ENCODE measurements around the gene KCNJ4.
A peak's percentile ranks its signal among the peaks of the same experiment; 100 is the strongest.

Gene KCNJ4

DNA sequence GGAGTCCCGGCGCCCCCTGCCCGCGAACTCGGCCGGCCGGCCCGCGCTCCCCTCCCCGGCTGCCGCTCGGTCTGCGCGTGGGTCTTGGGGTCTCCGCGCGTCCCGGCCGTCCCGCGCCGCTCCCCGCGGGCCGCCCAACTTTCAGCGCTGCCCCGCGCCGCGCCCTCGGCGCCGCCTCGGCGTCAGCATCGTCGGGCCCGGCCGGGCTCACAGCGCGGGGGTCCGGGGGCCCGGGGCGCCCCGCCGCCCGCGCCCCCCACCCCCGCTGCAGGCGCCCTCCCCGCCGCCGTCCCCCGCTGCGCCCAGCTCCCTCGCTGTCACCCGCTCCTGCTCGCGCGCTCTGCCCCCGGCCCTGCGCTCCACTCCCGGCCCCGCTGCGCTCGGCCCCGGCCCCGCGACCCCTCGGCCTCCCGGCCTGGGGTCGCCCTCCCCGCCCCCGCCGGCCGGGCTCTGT is at the start of gene KCNJ4:
Gene KCNJ4 (minus strand): TSS at position 124 of the 454 bp plus-strand sequence. CDS start 27,067 bp downstream, outside the sequence.
- peaks cover 9% of the 10 kb centered on the region for H3K4me1 Mint-ChIP-seq
- ATAC-seq (no peak), DNase-seq (no peak)
- no peaks in the 10 kb centered on the region for H3K9me3 Mint-ChIP-seq
- no peak within 1 kb of the TSS for H3K27ac Mint-ChIP-seq
- H3K27me3 Mint-ChIP-seq = peaks cover 71% of the 10 kb centered on the region
- H3K4me3 Mint-ChIP-seq = peak within 1 kb of the TSS; percentile 69
- no peaks in the 10 kb centered on the region for H3K36me3 Mint-ChIP-seq (ENCODE audit: low read depth)

GRCh38 chr22:38503021-38503420 is 48.0 kb upstream of the KCNJ4 start:
- H3K4me3 Mint-ChIP-seq = peak overlapping the region; percentile 96
- no peaks in the 10 kb centered on the region for H3K9me3 Mint-ChIP-seq
- peaks cover 59% of the 10 kb centered on the region for H3K4me1 Mint-ChIP-seq
- DNase-seq (no peak), ATAC-seq (no peak)
- peaks cover 69% of the 10 kb centered on the region for H3K36me3 Mint-ChIP-seq (ENCODE audit: low read depth)
- peak overlapping the region; percentile 98 for H3K27ac Mint-ChIP-seq
- H3K27me3 Mint-ChIP-seq = no peaks in the 10 kb centered on the region

DNA sequence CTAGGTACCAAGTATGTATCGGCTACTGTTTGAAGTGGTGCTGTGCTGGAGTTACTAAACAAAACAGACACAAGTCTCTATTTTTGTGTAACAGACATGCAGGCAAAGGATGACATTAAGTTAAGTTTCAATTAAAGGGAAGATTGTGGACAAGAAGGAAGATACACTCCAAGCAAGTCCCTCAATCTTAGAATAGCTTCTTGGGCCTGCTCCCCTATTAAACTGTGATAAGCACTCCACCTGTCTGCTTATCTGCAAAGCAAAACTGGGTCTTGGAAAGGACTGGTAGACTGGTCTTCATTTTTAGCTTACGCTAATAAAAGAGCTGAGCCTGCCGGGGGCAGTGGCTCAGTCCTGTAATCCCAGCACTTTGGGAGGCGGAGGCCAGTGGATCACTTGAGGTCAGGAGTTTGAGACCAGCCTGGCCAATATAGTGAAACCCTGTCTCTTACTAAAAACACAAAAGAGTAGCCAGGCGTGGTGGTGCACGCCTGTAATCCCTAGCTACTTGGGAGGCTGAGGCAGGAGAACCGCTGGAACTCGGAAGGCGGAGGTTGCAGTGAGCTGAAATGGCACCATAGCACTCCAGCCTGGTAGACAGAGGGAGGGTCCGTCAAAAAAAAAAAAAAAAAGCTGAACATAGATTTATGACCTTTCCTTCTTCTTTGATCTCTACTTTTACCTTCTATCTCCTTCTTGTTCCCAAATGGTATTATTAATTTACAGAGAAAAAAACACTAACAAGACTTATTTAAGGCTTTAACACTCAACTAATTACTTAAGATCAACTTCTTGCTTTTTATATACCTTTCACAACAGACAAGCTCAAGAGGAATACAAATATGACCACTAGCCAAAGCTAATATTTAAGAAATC is 47.0 kb upstream of the KCNJ4 start:
- H3K4me1 Mint-ChIP-seq = peaks cover 62% of the 10 kb centered on the region
- peaks cover 74% of the 10 kb centered on the region for H3K36me3 Mint-ChIP-seq (ENCODE audit: low read depth)
- no peaks in the 10 kb centered on the region for H3K27me3 Mint-ChIP-seq
- no peaks in the 10 kb centered on the region for H3K9me3 Mint-ChIP-seq
- peak overlapping the region; percentile 96 for H3K4me3 Mint-ChIP-seq
- no peak for DNase-seq
- ATAC-seq = no peak
- peak overlapping the region; percentile 98 for H3K27ac Mint-ChIP-seq

DNA sequence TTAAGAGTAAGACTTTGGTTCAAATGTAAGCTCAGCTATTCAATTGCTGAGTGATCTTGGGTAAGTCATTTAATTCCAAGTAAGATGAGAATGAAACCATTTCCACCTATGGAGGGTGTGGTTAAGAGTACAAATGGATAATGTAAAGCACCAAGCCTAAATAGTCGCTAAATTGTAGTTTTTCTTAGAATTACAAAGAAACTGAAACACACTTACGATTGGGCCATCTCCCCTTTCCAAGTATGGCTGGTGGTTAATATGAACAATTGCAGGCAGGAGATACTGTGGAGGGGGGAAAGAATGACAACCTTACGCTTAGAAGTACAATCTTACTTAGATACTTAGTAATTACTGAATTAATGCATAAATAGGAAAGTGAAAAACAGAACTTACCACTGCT is 42.9 kb upstream of the KCNJ4 start:
- H3K27ac Mint-ChIP-seq = peak overlapping the region; percentile 79
- peak; percentile 72 for ATAC-seq

GRCh38 chr22:38494939-38495338 is 39.9 kb upstream of the KCNJ4 start:
- Mint-ChIP-seq H3K4me3 (no peak overlapping the region), H3K27ac (no peak overlapping the region), H3K27me3 (no peaks in the 10 kb centered on the region), H3K9me3 (no peaks in the 10 kb centered on the region), H3K36me3 (ENCODE audit: low read depth) (peaks cover 86% of the 10 kb centered on the region), H3K4me1 (peaks cover 72% of the 10 kb centered on the region)
- no peak for ATAC-seq
- DNase-seq = no peak

More for the DNA sequence above, 42.9 kb upstream of the KCNJ4 start:
- peaks cover 88% of the 10 kb centered on the region for H3K36me3 Mint-ChIP-seq (ENCODE audit: low read depth)
- H3K4me1 Mint-ChIP-seq = peaks cover 77% of the 10 kb centered on the region
- no peaks in the 10 kb centered on the region for H3K9me3 Mint-ChIP-seq
- no peak for DNase-seq
- no peaks in the 10 kb centered on the region for H3K27me3 Mint-ChIP-seq
- H3K4me3 Mint-ChIP-seq = no peak overlapping the region

DNA sequence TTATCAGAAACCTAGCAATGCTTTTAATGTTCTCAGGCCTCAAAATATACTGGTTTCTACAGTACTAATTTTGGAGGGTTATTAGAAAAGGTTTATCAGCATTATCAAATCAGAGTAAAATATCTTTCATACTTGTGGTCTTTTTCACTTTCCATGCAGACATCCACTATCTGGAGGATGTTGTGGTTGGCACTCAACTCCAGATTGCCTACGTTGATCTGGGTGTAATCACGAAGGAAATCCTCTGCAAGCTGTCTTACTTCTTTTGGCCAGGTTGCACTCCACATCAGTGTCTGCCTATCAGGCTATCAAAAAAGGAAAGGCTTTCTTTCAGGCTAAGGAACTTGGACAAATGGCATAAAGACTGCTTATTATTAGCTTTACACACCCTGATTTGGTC is 39.5 kb upstream of the KCNJ4 start:
- Mint-ChIP-seq H3K27me3 (no peaks in the 10 kb centered on the region), H3K4me1 (peaks cover 74% of the 10 kb centered on the region), H3K9me3 (no peaks in the 10 kb centered on the region), H3K36me3 (ENCODE audit: low read depth) (peaks cover 87% of the 10 kb centered on the region), H3K27ac (no peak overlapping the region), H3K4me3 (no peak overlapping the region)
- ATAC-seq (no peak), DNase-seq (no peak)

- Mint-ChIP-seq H3K27ac (no peak overlapping the region), H3K4me1 (peaks cover 74% of the 10 kb centered on the region), H3K36me3 (ENCODE audit: low read depth) (peaks cover 88% of the 10 kb centered on the region), H3K9me3 (no peaks in the 10 kb centered on the region), H3K4me3 (no peak overlapping the region), H3K27me3 (no peaks in the 10 kb centered on the region)
- DNase-seq = no peak
- no peak for ATAC-seq
These were observed 36.8 kb upstream of the KCNJ4 start for GRCh38 chr22:38491707-38492348.

- DNase-seq (no peak), ATAC-seq (no peak)
- Mint-ChIP-seq H3K27me3 (no peaks in the 10 kb centered on the region), H3K4me3 (no peak overlapping the region), H3K36me3 (ENCODE audit: low read depth) (peaks cover 89% of the 10 kb centered on the region), H3K27ac (peak overlapping the region; percentile 83), H3K9me3 (no peaks in the 10 kb centered on the region), H3K4me1 (peaks cover 77% of the 10 kb centered on the region)
These were observed 35.9 kb upstream of the KCNJ4 start for GRCh38 chr22:38490915-38491314.

DNA sequence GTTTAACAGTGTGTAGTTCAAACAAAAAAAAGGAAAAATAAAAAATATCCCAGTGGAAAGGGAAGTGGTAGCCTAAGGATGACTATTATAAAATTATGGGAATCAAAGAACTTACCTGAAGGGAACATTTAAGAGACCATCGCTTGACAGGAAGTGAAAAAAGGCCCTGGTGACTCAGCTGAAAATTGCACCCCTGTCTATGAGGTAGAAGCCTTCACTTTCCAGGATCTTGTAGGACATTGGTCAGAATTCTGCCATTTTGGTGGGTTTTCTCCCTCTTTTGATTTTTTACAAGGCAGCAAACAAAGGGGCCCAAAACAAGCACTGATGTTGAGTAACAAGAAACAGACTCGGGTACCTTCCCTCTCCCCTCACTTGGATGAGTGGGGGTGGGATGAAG is 35.5 kb upstream of the KCNJ4 start:
- Mint-ChIP-seq H3K4me3 (no peak overlapping the region), H3K27me3 (no peaks in the 10 kb centered on the region), H3K27ac (peak overlapping the region; percentile 83), H3K4me1 (peaks cover 73% of the 10 kb centered on the region), H3K36me3 (ENCODE audit: low read depth) (peaks cover 89% of the 10 kb centered on the region), H3K9me3 (no peaks in the 10 kb centered on the region)
- DNase-seq = no peak
- no peak for ATAC-seq

GRCh38 chr22:38489561-38490145 is 34.7 kb upstream of the KCNJ4 start:
- peaks cover 73% of the 10 kb centered on the region for H3K4me1 Mint-ChIP-seq
- H3K9me3 Mint-ChIP-seq = no peaks in the 10 kb centered on the region
- no peak for DNase-seq
- no peak for ATAC-seq
- peak overlapping the region; percentile 83 for H3K27ac Mint-ChIP-seq
- H3K27me3 Mint-ChIP-seq = no peaks in the 10 kb centered on the region
- no peak overlapping the region for H3K4me3 Mint-ChIP-seq
- H3K36me3 Mint-ChIP-seq (ENCODE audit: low read depth) = peaks cover 86% of the 10 kb centered on the region

DNA sequence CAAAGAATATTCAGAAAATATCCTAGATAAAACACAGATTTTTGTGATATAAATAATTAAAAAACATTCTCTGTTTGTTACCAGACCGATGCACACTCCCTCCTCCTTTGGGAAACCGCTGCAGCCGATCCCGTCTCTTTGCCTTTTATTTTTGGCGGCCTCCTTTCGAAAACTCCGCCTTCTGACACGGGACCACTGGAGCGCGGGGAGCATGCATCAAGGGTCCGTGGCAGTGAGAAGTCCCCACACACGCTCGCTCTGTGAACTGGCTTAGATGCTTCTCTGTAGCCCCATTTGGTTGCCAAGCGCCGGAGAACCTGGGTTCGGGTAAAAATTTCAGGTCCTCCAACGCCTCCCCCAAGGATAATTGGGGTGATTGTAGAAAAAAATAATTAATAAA is 34.1 kb upstream of the KCNJ4 start:
- Mint-ChIP-seq H3K36me3 (ENCODE audit: low read depth) (peaks cover 86% of the 10 kb centered on the region), H3K27me3 (no peaks in the 10 kb centered on the region), H3K9me3 (no peaks in the 10 kb centered on the region), H3K27ac (no peak overlapping the region), H3K4me1 (peaks cover 70% of the 10 kb centered on the region), H3K4me3 (no peak overlapping the region)
- DNase-seq = no peak
- ATAC-seq = no peak

- H3K27ac Mint-ChIP-seq = peak overlapping the region; percentile 46
These were observed 32.9 kb upstream of the KCNJ4 start for GRCh38 chr22:38487946-38488345.

GRCh38 chr22:38485783-38486182 is 30.8 kb upstream of the KCNJ4 start:
- H3K27me3 Mint-ChIP-seq = no peaks in the 10 kb centered on the region
- H3K9me3 Mint-ChIP-seq = no peaks in the 10 kb centered on the region
- H3K4me3 Mint-ChIP-seq = no peak overlapping the region
- peaks cover 91% of the 10 kb centered on the region for H3K36me3 Mint-ChIP-seq (ENCODE audit: low read depth)
- peaks cover 53% of the 10 kb centered on the region for H3K4me1 Mint-ChIP-seq
- no peak for ATAC-seq
- H3K27ac Mint-ChIP-seq = no peak overlapping the region
- no peak for DNase-seq

More at GRCh38 chr22:38487946-38488345, 32.9 kb upstream of the KCNJ4 start:
- DNase-seq = no peak
- Mint-ChIP-seq H3K27me3 (no peaks in the 10 kb centered on the region), H3K36me3 (ENCODE audit: low read depth) (peaks cover 86% of the 10 kb centered on the region), H3K4me3 (no peak overlapping the region), H3K4me1 (peaks cover 62% of the 10 kb centered on the region), H3K9me3 (no peaks in the 10 kb centered on the region)
- ATAC-seq = peak; percentile 65

- H3K4me3 Mint-ChIP-seq = no peak overlapping the region
- no peaks in the 10 kb centered on the region for H3K27me3 Mint-ChIP-seq
- H3K27ac Mint-ChIP-seq = peak overlapping the region; percentile 40
- DNase-seq = no peak
- no peaks in the 10 kb centered on the region for H3K9me3 Mint-ChIP-seq
- ATAC-seq = no peak
- H3K36me3 Mint-ChIP-seq (ENCODE audit: low read depth) = peaks cover 76% of the 10 kb centered on the region
- H3K4me1 Mint-ChIP-seq = peaks cover 38% of the 10 kb centered on the region
These were observed 29.2 kb upstream of the KCNJ4 start for GRCh38 chr22:38484244-38484643.
